GM19035 (cell line): Measurements from ENCODE around the gene EDC3.

Experiments
- ATAC-seq: cut with Tn5 transposase; IDR thresholded peaks from one replicate; pipeline ENCODE4 v1.9.1; 2021; ENCODE audit not compliant: unreplicated experiment

Gene EDC3

GRCh38 chr15:74585191-74585590 is 110.6 kb downstream of the EDC3 start:
- no peak for ATAC-seq

- ATAC-seq: no peak
Observed at GRCh38 chr15:74584779-74585178, 111.0 kb downstream of the EDC3 start.

GRCh38 chr15:74584204-74584603 is 111.6 kb downstream of the EDC3 start:
- no peak for ATAC-seq
